PC-3 (cell line): ENCODE results near the gene COMMD6. TPM values are rescaled to one million over a fixed set of nuclear protein-coding genes. Genes with fewer than 3 reads are reported as not detected.

Source experiments
- ATAC-seq: fragments of 200-7000 bp; cut with Tn5 transposase; 2 replicates; pipeline ENCODE4 v1.9.1; 2020; ENCODE audit warnings: mild to moderate bottlenecking, moderate library complexity
- BruUV-seq: library from RNA; stranded (reverse); fragments of 400-500 nt; replicated peaks from 2 replicates; lab custom pipeline; 2021; lab: Mats Ljungman, UMichigan
- CTCF ChIA-PET: fragments of 300-600 bp; sonication (Branson Sonifier 250); formaldehyde crosslinking; loops from one replicate; lab custom pipeline; 2022; ENCODE audit warnings: antibody characterized with exemption; lab: Charles Lee
- POLR2A ChIA-PET: fragments of 300-600 bp; sonication (Branson Sonifier 250); formaldehyde crosslinking; loops from one replicate; lab custom pipeline; 2022; ENCODE audit warnings: antibody characterized with exemption; ENCODE audit not compliant: unreplicated experiment; lab: Charles Lee
- DNase-seq: peaks from one replicate; pipeline ENCODE4 v3.0.0-alpha.2; 2015
- H2AFZ ChIP-seq: fragments of 300-600 bp; sonication (generic); 2 replicates; pipeline ENCODE4 v1.6.0; 2016; ENCODE audit warnings: antibody characterized with exemption, low read length
- H3F3A ChIP-seq: fragments of 300-600 bp; sonication (generic); one replicate; pipeline ENCODE4 v1.6.0; 2017; ENCODE audit warnings: antibody characterized with exemption, low read length, control low read depth, mild to moderate bottlenecking; ENCODE audit not compliant: unreplicated experiment
- H3K27ac ChIP-seq: fragments of 300-600 bp; sonication (generic); 2 replicates; pipeline ENCODE4 v1.5.1; 2016; ENCODE audit warnings: mild to moderate bottlenecking, low read length
- H3K27me3 ChIP-seq: fragments of 300-600 bp; sonication (generic); 2 replicates; pipeline ENCODE4 v1.6.1; 2016; ENCODE audit warnings: low read length, mixed read lengths
- H3K36me3 ChIP-seq: fragments of 300-600 bp; sonication (generic); 2 replicates; pipeline ENCODE4 v1.6.1; 2016; ENCODE audit warnings: low read depth, mixed run types, low read length, mixed read lengths
- H3K4me1 ChIP-seq: fragments of 300-600 bp; sonication (generic); 2 replicates; pipeline ENCODE4 v1.5.1; 2016; ENCODE audit warnings: low read length; ENCODE audit not compliant: insufficient read depth
- H3K4me2 ChIP-seq: fragments of 300-600 bp; sonication (generic); 2 replicates; pipeline ENCODE4 v1.6.0; 2016; ENCODE audit warnings: low read length
- H3K4me3 ChIP-seq: fragments of 300-600 bp; sonication (generic); 2 replicates; pipeline ENCODE4 v1.5.1; 2016; ENCODE audit warnings: mild to moderate bottlenecking, low read length, mixed read lengths
- H3K79me2 ChIP-seq: fragments of 300-600 bp; sonication (generic); 2 replicates; pipeline ENCODE4 v1.6.1; 2017; ENCODE audit warnings: low read length, mixed read lengths
- H3K9ac ChIP-seq: fragments of 300-600 bp; sonication (generic); 2 replicates; pipeline ENCODE4 v1.6.0; 2016; ENCODE audit warnings: mild to moderate bottlenecking, low read length
- H3K9me2 ChIP-seq: fragments of 300-600 bp; sonication (generic); replicated peaks from 2 replicates; pipeline ENCODE4 v1.6.1; 2016; ENCODE audit warnings: mixed run types, low read length, mixed read lengths
- H3K9me3 ChIP-seq: fragments of 300-600 bp; sonication (generic); 2 replicates; pipeline ENCODE4 v1.6.1; 2016; ENCODE audit warnings: low read length, mixed read lengths
- H4K20me1 ChIP-seq: fragments of 300-600 bp; sonication (generic); 2 replicates; pipeline ENCODE4 v1.6.1; 2016; ENCODE audit warnings: low read length, mixed read lengths
- CTCF ChIP-seq: fragments of 300-600 bp; sonication (generic); conservative IDR thresholded peaks from 2 replicates; pipeline ENCODE4 v1.5.1; 2017; ENCODE audit warnings: antibody characterized with exemption, low read depth, mild to moderate bottlenecking, low read length
- EZH2 ChIP-seq: fragments of 300-600 bp; sonication (generic); IDR thresholded peaks from one replicate; pipeline ENCODE4 v1.6.1; 2017; ENCODE audit warnings: antibody characterized with exemption, mild to moderate bottlenecking, low read length; ENCODE audit not compliant: unreplicated experiment
- EZH2phosphoT487 ChIP-seq: fragments of 300-600 bp; sonication (generic); IDR thresholded peaks from 2 replicates; pipeline ENCODE4 v1.6.1; 2018; ENCODE audit warnings: mild to moderate bottlenecking, antibody characterized with exemption, low read length, borderline replicate concordance
- intact Hi-C: fragments of 100-400 bp; cut with micrococcal nuclease; formaldehyde crosslinking; loops from 2 replicates; pipeline ENCODE4 v1.9.0; 2023
- total RNA-seq: library from RNA; depleted of rRNA; stranded (reverse); fragments of >200 nt; gene quantifications from 2 replicates; pipeline ENCODE4 v1.2.3, GENCODE V29; 2014

The COMMD6 gene
- total RNA-seq, 1 experiment from 2014 or later, result 46.7 TPM

GRCh38 chr13:75556961-75557360 is 19.3 kb upstream of the COMMD6 start:
- no TSS peak for BruUV-seq
- peaks cover 68% of the 10 kb centered on the region for H3K79me2 ChIP-seq
- CTCF ChIA-PET, result no interaction called here

GRCh38 chr13:75555836-75556235 is 18.2 kb upstream of the COMMD6 start:
- intact Hi-C loops, result no loop called here
- TF ChIP-seq EZH2, result no peak
- no peak for TF ChIP-seq EZH2phosphoT487
- TF ChIP-seq CTCF, result no peak
- peaks cover 79% of the 10 kb centered on the region for H3K79me2 ChIP-seq
- no TSS peak for BruUV-seq
- peaks cover 21% of the 10 kb centered on the region for H3K36me3 ChIP-seq
- ATAC-seq, result no peak
- H3K9me3 ChIP-seq, result no peaks in the 10 kb centered on the region
- no peaks in the 10 kb centered on the region for H3K9me2 ChIP-seq
- H3K9ac ChIP-seq, result no peak overlapping the region
- POLR2A ChIA-PET, result no interaction called here
- H3K4me3 ChIP-seq, result no peak overlapping the region
- H3K4me2 ChIP-seq, result no peak overlapping the region
- peaks cover 12% of the 10 kb centered on the region for H3K4me1 ChIP-seq
- H3K27ac ChIP-seq, result no peak overlapping the region
- H3K27me3 ChIP-seq, result no peaks in the 10 kb centered on the region
- DNase-seq, result no peak
- H2AFZ ChIP-seq, result no peak overlapping the region
- CTCF ChIA-PET, result no interaction called here
- peaks cover 17% of the 10 kb centered on the region for H4K20me1 ChIP-seq
- H3F3A ChIP-seq, result no peaks in the 10 kb centered on the region

More at GRCh38 chr13:75556961-75557360, 19.3 kb upstream of the COMMD6 start:
- no peak for ATAC-seq
- H3K9ac ChIP-seq, result no peak overlapping the region
- intact Hi-C loops, result no loop called here
- H3K9me3 ChIP-seq, result no peaks in the 10 kb centered on the region
- POLR2A ChIA-PET, result no interaction called here
- H2AFZ ChIP-seq, result no peak overlapping the region
- DNase-seq, result no peak
- H3K4me2 ChIP-seq, result no peak overlapping the region
- H3K36me3 ChIP-seq, result peaks cover 21% of the 10 kb centered on the region
- TF ChIP-seq EZH2, result no peak
- TF ChIP-seq CTCF, result no peak
- TF ChIP-seq EZH2phosphoT487, result no peak
- no peaks in the 10 kb centered on the region for H3K9me2 ChIP-seq
- H4K20me1 ChIP-seq, result peaks cover 8% of the 10 kb centered on the region
- no peaks in the 10 kb centered on the region for H3K27me3 ChIP-seq
- no peak overlapping the region for H3K4me3 ChIP-seq
- H3K27ac ChIP-seq, result no peak overlapping the region
- H3K4me1 ChIP-seq, result peaks cover 1% of the 10 kb centered on the region; the same call in 1 of the 2 replicates
- H3F3A ChIP-seq, result no peaks in the 10 kb centered on the region

- CTCF ChIA-PET, result no interaction called here
- TF ChIP-seq EZH2phosphoT487 (no peak), EZH2 (no peak), CTCF (no peak)
- no peaks in the 10 kb centered on the region for H3K9me3 ChIP-seq
- no peak overlapping the region for H3K4me3 ChIP-seq
- intact Hi-C loops, result no loop called here
- peaks cover 17% of the 10 kb centered on the region for H3K4me1 ChIP-seq
- no peak overlapping the region for H3K27ac ChIP-seq
- peaks cover 84% of the 10 kb centered on the region for H3K79me2 ChIP-seq
- no peak overlapping the region for H2AFZ ChIP-seq
- no peak overlapping the region for H3K4me2 ChIP-seq
- no peak for ATAC-seq
- no peaks in the 10 kb centered on the region for H3F3A ChIP-seq
- peaks cover 20% of the 10 kb centered on the region for H4K20me1 ChIP-seq
- POLR2A ChIA-PET, result no interaction called here
- BruUV-seq, result no TSS peak
- H3K36me3 ChIP-seq, result peaks cover 21% of the 10 kb centered on the region
- no peak overlapping the region for H3K9ac ChIP-seq
- no peaks in the 10 kb centered on the region for H3K9me2 ChIP-seq
- DNase-seq, result peak; percentile 26
- no peaks in the 10 kb centered on the region for H3K27me3 ChIP-seq
These were observed 17.3 kb upstream of the COMMD6 start for GRCh38 chr13:75554981-75555380.
